AG09319 (cell line): Measurements from ENCODE around the gene TECPR1.

Source experiments
- DNase-seq: peaks from one replicate; pipeline ENCODE4 v3.0.0-alpha.2; 2010; ENCODE audit warnings: low read depth; ENCODE audit errors: extremely low read depth
- TF ChIP-seq, protein P1 (sequence below): IDR thresholded peaks from 2 replicates; pipeline ENCODE4 v1.5.1; 2011; ENCODE audit warnings: low read depth, mild to moderate bottlenecking, inconsistent platforms, low read length, moderate library complexity

TECPR1 gene

DNA sequence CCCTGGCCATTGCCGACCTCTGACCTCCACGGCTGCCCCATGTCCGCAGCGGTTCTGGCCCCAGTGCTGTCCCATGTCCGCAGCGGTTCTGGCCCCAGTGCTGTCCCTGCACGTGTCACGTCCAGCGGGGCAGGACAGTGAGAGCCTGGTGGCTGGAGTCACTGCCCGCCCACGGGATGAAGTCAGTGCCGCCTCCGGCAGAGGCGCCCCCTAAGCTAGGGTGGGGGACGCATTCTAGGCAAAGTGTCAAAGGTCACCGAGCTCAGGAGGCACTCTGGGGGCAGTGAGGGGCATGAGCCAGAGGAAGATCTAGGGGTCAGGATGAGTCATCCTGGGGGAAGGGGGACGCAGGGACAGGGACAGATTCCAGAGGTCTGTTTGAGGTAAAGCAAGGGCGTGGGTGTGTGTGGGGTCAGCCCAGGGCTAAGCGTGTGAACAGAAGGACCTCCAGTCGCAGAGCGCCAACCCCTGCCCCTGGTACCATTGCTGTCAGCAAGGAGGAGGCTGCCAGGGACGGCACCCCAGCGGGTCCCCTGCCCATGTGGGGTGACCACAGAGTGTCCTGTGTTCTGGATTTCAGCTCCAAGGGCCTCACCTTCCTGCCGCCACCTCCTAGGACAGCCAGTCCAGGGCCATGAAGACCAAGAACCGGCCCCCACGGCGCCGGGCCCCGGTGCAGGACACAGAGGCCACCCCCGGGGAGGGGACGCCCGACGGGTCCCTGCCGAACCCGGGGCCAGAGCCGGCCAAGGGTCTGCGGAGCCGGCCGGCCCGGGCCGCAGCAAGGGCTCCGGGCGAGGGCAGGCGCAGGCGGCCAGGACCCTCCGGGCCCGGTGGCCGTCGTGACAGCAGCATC is 40.1 kb downstream of the TECPR1 start:
- TF ChIP-seq, protein P1, sequence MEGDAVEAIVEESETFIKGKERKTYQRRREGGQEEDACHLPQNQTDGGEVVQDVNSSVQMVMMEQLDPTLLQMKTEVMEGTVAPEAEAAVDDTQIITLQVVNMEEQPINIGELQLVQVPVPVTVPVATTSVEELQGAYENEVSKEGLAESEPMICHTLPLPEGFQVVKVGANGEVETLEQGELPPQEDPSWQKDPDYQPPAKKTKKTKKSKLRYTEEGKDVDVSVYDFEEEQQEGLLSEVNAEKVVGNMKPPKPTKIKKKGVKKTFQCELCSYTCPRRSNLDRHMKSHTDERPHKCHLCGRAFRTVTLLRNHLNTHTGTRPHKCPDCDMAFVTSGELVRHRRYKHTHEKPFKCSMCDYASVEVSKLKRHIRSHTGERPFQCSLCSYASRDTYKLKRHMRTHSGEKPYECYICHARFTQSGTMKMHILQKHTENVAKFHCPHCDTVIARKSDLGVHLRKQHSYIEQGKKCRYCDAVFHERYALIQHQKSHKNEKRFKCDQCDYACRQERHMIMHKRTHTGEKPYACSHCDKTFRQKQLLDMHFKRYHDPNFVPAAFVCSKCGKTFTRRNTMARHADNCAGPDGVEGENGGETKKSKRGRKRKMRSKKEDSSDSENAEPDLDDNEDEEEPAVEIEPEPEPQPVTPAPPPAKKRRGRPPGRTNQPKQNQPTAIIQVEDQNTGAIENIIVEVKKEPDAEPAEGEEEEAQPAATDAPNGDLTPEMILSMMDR: no peak
- no peak for DNase-seq

DNA sequence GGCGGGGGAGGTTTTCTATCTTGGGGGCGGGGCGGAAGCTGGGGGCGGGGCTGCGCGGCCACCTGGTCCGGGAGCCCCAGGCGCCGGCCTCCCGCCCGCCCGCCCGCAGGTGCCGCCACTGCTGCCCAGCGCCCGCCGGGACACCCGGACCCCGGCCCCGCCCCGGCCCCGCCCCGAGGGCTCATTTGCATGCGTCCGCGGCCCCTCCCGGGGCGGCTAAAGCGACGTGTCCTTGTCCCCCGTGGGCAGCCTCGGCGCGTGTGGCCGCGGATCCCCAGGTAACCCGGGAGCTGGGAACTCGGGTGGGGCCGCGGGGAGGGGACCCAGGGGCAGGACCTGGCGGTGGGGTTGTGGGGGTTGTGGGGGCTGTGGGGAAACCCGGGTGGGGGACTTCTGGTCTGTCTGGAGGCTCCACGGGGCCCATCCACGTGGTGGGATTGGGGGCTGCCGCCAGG is 40.8 kb downstream of the TECPR1 start, which contains the start of gene BHLHA15:
BHLHA15 (plus strand) TSS at position 219 of the 455 bp plus-strand sequence. CDS start 871 bp downstream, outside the sequence.
- TF ChIP-seq, protein P1: no peak
- DNase-seq: no peak

DNA sequence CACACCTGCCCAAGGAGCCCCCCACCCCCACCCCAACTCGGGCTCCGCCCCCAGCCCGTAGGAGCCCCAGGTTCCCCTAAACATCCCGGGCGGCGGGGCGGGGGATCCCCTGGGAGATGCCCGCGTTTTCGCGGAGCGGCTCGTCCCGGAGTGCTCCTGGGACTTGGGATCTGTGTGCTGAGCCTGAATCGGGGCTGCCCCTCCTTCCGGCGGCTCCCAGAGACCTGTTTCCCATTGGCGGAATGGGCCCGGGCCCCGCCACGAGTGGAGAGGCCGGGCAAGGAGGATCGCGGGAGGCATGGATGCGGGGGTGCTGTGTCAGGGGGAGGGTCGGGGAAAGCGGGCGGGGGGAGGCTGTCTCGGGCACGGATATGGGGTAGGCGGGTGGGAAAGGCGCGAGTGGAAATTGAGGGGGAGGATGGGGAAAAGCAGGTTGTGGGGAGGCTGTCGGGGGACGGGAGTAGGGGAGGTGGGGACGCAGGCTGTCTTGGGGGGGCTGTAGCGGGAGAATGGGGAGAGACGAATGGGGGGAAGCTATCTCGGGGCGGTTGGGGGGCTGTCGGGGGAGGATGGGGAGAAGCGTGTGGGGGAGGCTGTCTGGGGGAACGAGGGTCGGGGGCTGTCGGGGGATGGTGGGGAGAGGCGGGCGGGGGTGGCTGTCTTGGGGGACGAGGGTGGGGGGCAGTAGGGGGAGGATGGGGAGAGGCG is 41.4 kb downstream of the TECPR1 start:
- TF ChIP-seq, protein P1: no peak
- no peak for DNase-seq

DNA sequence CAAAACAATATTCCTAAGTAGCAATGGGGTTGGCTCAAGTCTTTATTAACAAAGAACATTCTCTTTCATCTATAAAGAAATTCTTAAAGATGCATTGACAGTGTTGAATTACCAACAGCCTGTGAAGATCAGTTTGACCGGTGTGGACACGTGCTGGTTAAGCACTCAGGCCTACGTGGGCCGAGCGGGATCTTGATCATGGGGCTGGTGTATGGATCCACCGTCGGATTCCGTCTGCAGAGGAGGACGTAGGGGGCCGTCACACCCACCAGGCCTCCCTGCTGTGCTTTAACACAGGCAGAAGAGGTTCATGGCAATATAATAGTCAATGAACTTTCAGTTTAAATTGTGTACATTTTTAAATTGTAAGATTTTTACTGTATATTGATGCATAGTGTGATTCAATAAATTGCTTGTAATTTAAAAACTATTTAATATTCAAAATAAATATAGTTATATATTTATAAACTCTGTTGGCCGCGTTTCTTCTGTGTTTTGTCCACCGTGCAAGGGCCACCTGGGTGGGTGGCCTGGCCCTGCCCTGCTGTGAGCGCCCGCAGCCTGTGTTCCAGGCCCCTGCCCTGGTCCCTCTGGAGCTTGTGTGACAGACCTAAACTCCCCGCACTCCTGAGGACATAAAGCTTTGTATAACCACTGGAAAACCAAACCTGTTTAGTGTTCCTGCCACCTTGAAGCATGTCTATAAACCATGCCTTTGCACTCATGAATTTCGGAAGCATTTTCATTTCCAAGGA is 42.7 kb downstream of the TECPR1 start:
- TF ChIP-seq, protein P1: no peak
- DNase-seq: no peak

DNA sequence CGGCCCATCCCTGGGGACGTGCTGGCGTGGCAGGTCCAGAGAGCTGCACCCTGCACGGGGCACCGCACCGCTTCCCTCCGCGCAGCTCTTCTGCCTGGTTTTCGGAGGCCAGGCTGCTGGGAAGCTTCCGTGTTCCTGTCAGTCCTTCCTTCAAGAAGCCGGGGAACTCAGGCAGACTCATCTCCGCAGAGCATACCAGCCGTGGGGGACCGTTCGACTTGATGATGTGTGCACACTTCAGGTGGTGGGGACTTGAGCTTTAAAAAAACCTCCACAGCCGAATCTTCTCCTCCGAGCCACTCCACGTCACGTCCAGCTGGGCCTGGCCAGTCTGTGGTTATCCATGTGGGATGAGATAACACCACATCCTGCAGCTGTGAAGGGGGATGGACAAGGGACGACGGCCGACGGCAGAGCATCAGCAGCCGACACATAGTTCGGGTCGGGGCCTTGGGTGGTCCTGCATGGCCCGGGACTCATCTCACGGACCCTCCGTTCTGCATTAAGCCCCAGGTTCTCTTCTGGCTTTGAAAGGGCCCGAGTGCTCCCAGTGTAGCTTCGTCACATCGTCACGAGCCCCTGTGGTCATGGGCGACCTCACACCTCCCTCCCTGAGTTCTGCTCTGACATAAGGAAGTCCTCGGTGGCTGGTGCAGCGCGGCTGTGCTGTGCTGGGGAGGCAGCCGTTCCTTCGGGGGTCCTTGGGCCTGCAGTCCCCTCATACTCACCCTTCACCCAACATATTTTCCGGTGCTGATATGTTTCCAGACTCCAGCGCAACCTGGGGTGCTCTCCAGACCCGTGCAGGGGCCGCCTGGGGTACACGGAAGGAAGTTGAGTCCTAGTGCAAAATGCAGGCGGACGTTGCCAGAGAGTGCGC is 45.3 kb downstream of the TECPR1 start:
- DNase-seq: no peak
- TF ChIP-seq, protein P1: no peak

DNA sequence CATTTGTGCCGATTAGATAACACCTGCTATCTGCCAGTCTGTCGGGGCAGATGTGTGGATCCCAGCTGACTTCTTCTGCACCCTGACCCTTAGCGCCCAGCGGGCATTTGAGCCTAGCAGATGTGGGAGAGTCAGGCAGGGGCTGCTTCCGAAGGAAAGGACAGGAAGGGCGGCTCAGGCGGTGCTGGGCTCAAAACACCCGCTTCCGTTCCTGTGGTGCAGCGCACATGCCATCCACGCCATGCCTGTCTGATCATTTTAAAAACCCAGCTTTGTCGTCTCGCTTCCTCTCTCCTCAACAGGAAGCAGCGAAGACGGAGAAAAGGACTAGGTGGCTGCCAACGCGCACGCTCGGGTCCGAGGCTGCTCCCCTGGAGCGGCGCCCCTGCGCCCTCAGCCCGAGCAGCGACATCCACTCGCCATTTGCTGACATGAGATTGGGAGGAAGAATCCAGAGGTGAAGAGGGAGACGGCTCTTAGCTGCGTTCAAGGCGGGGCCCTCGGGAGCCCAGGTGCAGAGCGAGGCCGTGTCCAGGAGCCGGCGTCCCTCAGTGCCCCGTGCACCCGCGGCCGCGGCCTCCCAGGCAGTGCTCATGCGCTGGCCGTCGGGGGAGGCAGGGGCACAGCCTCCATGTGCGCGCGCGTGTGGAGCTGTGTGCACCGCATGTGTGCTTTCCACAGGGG is 46.7 kb downstream of the TECPR1 start:
- no peak for DNase-seq
- TF ChIP-seq, protein P1: no peak
